ENCODE measurements around the gene BCL2L12.

The BCL2L12 gene

GRCh38 chr19:49642492-49643035 lies 23.2 kb upstream of the BCL2L12 start:
- no peak for DNase-seq (ENCODE audit: low read depth)

GRCh38 chr19:49643466-49643865 lies 22.3 kb upstream of the BCL2L12 start:
- DNase-seq (ENCODE audit: low read depth) = no peak

DNA sequence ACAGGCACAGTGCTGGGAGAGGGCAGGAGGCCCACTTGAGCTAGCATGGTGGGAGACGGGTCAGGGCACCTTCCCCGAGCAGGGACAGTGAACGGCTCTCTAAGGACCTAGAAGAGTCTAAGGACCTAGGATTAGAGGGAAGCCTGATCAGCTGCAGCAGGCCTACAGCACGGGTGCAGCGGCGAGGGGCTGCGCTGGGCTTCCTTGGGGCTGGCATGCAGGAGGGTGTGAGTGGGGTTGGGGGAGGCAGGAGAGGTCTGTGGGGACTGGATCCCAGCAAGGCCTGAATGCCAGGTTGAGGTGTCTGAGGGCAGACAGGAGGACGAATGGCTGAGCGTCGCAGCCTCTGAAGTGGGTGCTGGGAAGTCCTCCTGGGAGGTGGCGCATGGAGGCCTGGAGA lies 20.1 kb upstream of the BCL2L12 start:
- no peak for DNase-seq (ENCODE audit: low read depth)

DNA sequence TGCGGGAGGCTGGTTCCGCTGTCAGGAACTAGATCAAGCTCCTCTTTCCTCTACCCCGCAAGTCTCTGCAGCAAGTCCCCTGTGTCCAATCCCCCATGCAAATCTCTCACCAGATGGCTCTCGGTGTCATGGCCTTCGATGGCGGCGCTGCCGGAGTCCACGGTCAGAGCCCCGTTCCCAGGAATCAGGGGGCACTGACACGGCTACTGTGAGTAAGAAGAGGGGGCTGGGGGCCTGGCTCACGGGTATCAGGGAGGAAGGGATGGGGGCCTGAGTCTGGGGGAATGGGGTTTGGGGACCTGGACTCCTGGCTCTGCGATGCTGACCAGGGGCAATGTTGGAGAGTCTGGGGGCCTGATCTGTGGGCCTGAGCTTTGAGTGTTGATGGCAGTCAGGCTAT lies 19.7 kb upstream of the BCL2L12 start:
- DNase-seq (ENCODE audit: low read depth) = no peak

GRCh38 chr19:49646586-49646985 lies 19.1 kb upstream of the BCL2L12 start:
- no peak for DNase-seq (ENCODE audit: low read depth)

GRCh38 chr19:49651029-49651819 lies 14.5 kb upstream of the BCL2L12 start:
- DNase-seq (ENCODE audit: low read depth) = no peak

- no peak for DNase-seq (ENCODE audit: low read depth)
Measured at GRCh38 chr19:49651820-49652550, 13.7 kb upstream of the BCL2L12 start.

GRCh38 chr19:49652551-49653465 lies 12.9 kb upstream of the BCL2L12 start:
- DNase-seq (ENCODE audit: low read depth) = no peak

- no peak for DNase-seq (ENCODE audit: low read depth)
Measured at GRCh38 chr19:49653466-49653806, 12.3 kb upstream of the BCL2L12 start.

DNA sequence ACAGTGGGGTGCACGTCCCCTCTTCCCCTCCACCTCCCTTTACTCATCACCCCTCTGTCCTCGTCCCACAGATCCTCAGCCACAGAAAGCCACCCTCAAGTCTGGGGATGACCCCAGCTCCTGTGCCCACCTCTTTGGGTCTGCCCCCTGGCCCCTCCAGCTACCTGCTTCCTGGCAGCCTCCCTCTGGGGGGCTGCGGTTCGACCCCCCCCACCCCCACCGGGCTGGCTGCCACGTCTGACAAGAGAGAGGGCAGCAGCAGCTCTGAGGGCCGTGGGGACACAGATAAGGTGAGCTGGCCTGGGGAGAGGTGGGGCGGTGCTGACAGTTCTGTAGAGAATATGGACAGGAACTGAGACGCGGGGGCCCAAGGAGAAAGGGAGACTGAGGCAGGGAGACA lies 11.2 kb upstream of the BCL2L12 start:
- DNase-seq (ENCODE audit: low read depth) = no peak

DNA sequence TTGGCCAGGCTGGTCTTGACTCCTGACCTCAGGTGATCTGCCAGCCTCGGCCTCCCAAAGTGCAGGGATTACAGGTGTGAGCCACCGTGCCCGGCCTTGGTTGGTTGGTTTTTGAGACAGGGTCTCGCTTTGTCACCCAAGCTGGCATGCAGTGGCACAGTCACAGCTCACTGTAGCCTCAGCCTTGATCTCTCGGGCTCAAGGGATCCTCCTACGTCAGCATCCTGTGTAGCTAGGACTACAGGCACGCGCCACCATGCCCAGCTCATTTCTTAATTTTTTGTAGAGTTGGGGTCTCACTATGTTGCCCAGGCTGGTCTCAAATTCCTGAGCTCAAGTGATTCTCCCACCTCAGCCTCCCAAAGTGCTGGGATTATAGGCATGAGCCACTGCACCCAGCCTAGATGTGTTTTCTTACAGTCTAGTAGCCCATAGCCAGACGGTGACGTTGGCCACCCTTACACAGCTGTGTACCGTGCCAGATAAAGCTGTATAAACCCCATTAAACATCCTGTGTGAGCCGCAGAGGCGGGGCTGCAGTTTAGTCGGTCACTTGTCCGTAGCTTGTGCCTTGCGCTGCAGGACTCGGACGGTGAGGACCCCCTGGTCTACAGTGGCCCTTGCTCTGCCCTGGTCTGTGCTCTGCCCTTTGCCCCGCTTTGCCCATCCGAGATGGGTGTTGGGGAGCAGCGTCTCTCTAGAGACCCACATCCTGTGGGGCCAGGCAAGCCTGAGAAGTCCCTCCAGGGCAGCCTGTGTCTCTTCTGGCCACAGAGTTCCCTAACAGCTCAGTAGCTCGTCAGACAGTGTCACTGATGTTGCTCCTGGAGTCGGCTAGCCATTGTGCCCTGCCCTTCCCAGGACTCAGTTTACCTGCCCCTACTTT lies 9.9 kb upstream of the BCL2L12 start:
- DNase-seq (ENCODE audit: low read depth) = no peak

DNA sequence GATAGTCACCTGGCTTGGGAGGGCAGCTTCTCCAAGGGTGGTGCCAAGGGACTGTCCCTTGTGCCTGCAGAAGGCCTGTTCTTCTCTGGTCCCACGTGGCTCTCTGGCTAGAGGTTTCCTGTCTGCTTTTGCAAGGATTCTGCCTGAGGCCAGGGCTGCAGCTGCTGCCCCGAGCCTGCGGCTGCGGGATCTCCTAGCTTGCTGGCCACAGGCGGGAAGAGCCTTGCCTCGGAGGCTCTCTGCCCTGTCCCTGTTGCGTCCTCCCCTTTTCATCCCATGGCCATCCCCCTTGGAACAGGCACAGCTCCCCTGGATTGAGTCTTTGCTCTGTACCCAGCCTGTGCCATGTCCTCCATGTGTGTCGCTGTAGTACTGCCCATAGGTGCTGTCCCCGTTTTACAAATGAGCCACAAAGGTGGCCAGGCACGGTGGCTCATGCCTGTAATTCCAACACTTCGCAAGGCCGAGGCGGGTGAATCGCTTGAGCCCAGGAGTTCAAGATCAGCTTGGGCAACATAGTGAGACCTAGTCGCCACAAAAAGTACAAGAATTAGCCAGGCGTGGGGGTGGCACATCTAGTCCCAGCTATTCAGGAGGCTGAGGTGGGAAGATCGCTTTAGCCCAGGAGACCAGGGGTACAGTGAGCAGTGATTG lies 9.2 kb upstream of the BCL2L12 start:
- no peak for DNase-seq (ENCODE audit: low read depth)

DNA sequence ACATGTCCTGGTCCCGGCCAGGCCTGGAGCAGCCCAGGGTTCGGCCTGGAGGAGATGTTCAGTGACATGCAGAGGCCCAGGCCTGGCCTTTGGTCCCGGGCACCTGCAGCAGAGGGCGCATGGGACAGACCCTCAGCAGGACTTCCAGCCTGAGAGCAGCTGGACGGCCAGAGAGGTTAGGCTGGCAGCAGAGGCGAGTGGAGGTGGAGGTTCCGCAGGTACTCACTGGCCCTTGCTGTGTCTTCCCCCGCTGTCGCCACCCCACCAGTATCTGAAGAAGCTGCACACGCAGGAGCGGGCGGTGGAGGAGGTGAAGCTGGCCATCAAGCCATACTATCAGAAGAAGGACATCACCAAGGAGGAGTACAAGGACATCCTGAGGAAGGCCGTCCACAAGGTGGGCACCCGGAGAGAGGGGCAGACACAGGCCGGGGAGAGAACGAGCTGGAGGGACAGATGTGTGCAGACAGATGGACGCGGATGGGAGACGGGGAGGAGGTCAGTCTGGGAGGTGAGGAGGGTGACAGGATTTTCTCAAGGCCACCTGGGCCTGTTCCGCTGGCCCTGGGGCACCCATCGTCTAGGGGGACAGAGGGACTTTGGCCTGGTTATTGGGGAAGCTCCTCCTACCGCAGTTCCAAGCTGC lies 8.1 kb upstream of the BCL2L12 start:
- DNase-seq (ENCODE audit: low read depth) = no peak

DNA sequence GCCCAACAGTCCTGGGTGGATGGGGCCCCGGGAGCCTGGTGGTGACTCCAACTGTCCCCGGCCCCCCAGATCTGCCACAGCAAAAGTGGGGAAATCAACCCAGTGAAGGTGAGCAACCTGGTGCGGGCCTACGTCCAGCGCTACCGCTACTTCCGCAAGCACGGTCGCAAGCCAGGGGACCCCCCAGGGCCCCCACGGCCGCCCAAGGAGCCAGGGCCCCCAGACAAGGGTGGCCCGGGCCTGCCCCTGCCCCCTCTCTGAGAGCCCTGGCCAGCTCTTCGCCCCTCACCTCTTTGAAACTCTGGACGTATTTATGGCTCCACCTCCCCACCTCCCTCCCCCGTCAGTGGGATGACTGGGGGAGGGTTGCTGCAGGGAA lies 7.6 kb upstream of the BCL2L12 start:
- DNase-seq (ENCODE audit: low read depth) = no peak

GRCh38 chr19:49658566-49659442 lies 6.9 kb upstream of the BCL2L12 start:
- DNase-seq (ENCODE audit: low read depth) = no peak

- DNase-seq (ENCODE audit: low read depth) = no peak
Measured at GRCh38 chr19:49660338-49660961, 5.3 kb upstream of the BCL2L12 start.

DNA sequence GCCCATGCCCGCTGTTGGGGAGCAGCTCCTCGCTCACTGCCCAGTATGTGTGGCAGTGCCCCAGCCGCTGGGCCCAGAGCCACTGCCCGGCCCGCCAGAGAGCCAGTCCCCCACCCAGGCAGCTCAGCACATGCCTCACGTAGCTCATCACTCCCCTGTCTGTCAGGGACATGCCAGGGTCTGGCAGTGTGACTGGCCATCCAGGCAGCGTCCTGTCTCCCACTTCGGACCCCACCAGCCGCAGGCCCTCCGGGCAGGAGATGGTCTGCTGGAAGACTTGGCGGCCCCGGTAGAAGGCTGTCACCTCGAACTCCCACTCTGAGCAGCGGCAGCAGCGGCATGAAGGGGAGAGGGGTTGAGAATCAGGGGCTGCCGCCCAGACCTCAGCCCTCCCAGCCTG lies 3.7 kb upstream of the BCL2L12 start:
- no peak for DNase-seq (ENCODE audit: low read depth)

DNA sequence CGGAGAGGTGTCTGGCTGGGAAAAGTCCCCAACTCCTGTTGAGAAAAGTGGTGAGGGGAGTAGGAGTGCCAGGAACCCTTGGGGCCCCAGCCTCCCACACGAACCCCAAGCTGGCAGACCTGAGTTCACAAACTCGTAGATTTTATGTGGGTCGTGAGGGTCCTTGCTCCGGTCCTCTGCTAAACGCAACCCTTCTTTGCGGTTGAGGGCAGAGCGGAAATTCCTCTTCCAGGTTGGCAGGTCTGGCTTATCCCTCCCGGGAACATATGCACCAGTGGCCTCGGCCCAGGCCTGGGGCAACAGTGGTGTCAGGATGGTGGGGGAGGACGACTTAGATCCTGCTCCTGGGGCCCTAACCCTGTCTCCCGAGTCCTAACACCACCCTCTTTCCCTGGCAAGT lies 2.5 kb upstream of the BCL2L12 start:
- no peak for DNase-seq (ENCODE audit: low read depth)

Data from activated gamma-delta T cell treated with anti-CD3 and anti-CD28 coated beads, Interleukin-2, amount 50 U/mL, for 16 hours (primary cell).